Keratinocyte (primary cell): ENCODE data around the gene FNIP2. TPM values are rescaled to one million over a fixed set of nuclear protein-coding genes. Genes with fewer than 3 reads are reported as not detected.

Experiments used
- DNase-seq: peaks from one replicate; pipeline ENCODE4 v3.0.0-alpha.2; 2011; ENCODE audit warnings: low read depth, missing footprints, low spot score
- FAIRE-seq: peaks from 2 replicates; lab custom pipeline; 2011; peaks lifted over from hg19 to GRCh38; lab: Jason Lieb, UNC
- H2AFZ ChIP-seq: 2 replicates; pipeline ENCODE4 v1.6.0; 2012; ENCODE audit warnings: low read length, control low read depth, inconsistent platforms; ENCODE audit not compliant: control insufficient read depth
- H3K27ac ChIP-seq: 2 replicates; pipeline ENCODE4 v1.5.1; 2011; ENCODE audit warnings: low read length; ENCODE audit not compliant: control insufficient read depth, insufficient read depth
- H3K27me3 ChIP-seq: 3 replicates; pipeline ENCODE4 v1.6.0; 2011; ENCODE audit warnings: low read length; ENCODE audit not compliant: control insufficient read depth, insufficient read depth; ENCODE audit errors: extremely low read depth
- H3K36me3 ChIP-seq, 2 experiments: 2 replicates in 1 of 2; 3 replicates in 1 of 2; pipeline ENCODE4 v1.5.1; 2011; ENCODE audit warnings: low read length in 2 of 2, mild to moderate bottlenecking in 1 of 2; ENCODE audit not compliant: control insufficient read depth in 2 of 2, insufficient read depth in 2 of 2; ENCODE audit errors: extremely low read depth in 1 of 2
- H3K4me1 ChIP-seq: 3 replicates; pipeline ENCODE4 v1.5.1; 2011; ENCODE audit warnings: low read length; ENCODE audit not compliant: control insufficient read depth, insufficient read depth; ENCODE audit errors: extremely low read depth
- H3K4me2 ChIP-seq: 3 replicates; pipeline ENCODE4 v1.6.0; 2011; ENCODE audit warnings: low read depth, low read length; ENCODE audit not compliant: control insufficient read depth, insufficient read depth; ENCODE audit errors: extremely low read depth
- H3K4me3 ChIP-seq, 3 experiments: fragments of 200-600 bp in 1 of 3; sonication (generic) in 1 of 3; 2 replicates in 2 of 3; 3 replicates in 1 of 3; pipeline ENCODE4 v1.5.1; 2011 to 2016; ENCODE audit warnings: low read length in 3 of 3, mild to moderate bottlenecking in 3 of 3, control low read depth in 2 of 3, inconsistent platforms in 1 of 3, low read depth in 1 of 3, mixed read lengths in 1 of 3, mixed run types in 1 of 3, moderate library complexity in 1 of 3; ENCODE audit not compliant: control insufficient read depth in 2 of 3, insufficient read depth in 2 of 3; ENCODE audit errors: extremely low read depth in 1 of 3
- H3K79me2 ChIP-seq: 2 replicates; pipeline ENCODE4 v1.6.0; 2012; ENCODE audit warnings: low read length; ENCODE audit not compliant: control insufficient read depth, insufficient read depth
- H3K9ac ChIP-seq: 3 replicates; pipeline ENCODE4 v1.6.0; 2011; ENCODE audit warnings: low read length; ENCODE audit not compliant: control insufficient read depth, insufficient read depth; ENCODE audit errors: extremely low read depth
- H3K9me1 ChIP-seq: 3 replicates; pipeline ENCODE4 v1.6.0; 2011; ENCODE audit warnings: low read length; ENCODE audit not compliant: control insufficient read depth, insufficient read depth; ENCODE audit errors: extremely low read depth
- H3K9me3 ChIP-seq: 2 replicates; pipeline ENCODE4 v1.5.1; 2012; ENCODE audit warnings: low read depth, low read length; ENCODE audit not compliant: control insufficient read depth
- H4K20me1 ChIP-seq: 3 replicates; pipeline ENCODE4 v1.6.0; 2011; ENCODE audit warnings: low read length; ENCODE audit not compliant: control insufficient read depth, insufficient read depth; ENCODE audit errors: extremely low read depth
- EZH2 ChIP-seq: IDR thresholded peaks from one replicate; pipeline ENCODE4 v1.6.1; 2012; ENCODE audit warnings: inconsistent platforms, mild to moderate bottlenecking, low read length, moderate library complexity
- dilution Hi-C: fragments of 300-500 bp; cut with MboI; formaldehyde crosslinking; loops from one replicate; pipeline ENCODE4 v1.7.0; 2020; ENCODE audit warnings: low sequenced_read_pairs; ENCODE audit not compliant: extremely low pct_ligation_motif_present
- polyA plus RNA-seq, 5 experiments: library from polyadenylated mRNA; depleted of rRNA in 3 of 5; stranded (reverse) in 3 of 5; stranded (forward) in 1 of 5; unstranded in 1 of 5; fragments of >200 nt; gene quantifications; 1 replicate in 1 of 5; 2 replicates in 3 of 5; 3 replicates in 1 of 5; pipeline versions ENCODE4 v1.2.1 to v1.2.3, GENCODE V29; 2011 to 2012; ENCODE audit warnings: missing spikeins in 2 of 5, low read depth in 1 of 5, low replicate concordance in 1 of 5
- TF ChIP-seq, protein P1 (sequence below), 3 experiments: IDR thresholded peaks in 1 of 3; conservative IDR thresholded peaks in 1 of 3; optimal IDR thresholded peaks in 1 of 3; 2 replicates in 2 of 3; 3 replicates in 1 of 3; pipeline versions ENCODE3 to v1.5.1; 2011; ENCODE audit warnings: low read length in 3 of 3, mild to moderate bottlenecking in 3 of 3, moderate library complexity in 2 of 3, control low read depth in 1 of 3, inconsistent platforms in 1 of 3; ENCODE audit not compliant: insufficient read depth in 2 of 3; ENCODE audit errors: extremely low read depth in 1 of 3

Gene FNIP2
- polyA plus RNA-seq, 1 donor (not counting 4 experiments of a cell fraction or from before 2014, with no cell fraction given), result 6.2 TPM

DNA sequence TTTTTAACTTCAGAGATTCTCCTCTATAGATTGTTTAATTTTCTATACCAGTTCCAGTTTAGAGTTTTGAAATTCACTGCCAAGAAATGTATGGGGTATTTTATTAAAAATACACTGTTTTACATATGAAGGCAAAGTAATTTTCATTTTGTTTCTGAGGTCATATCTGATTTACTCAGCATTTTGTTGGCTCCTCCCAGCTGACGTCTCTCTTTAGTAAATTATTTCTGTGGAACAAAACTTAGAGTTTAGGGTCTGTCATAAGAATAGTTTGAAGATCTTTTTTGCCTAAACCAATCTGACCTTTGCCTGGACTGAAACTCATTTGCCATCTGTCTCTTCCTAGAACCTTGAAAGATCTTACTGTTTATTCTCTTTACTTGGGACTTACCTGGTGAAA is 16.9 kb downstream of the FNIP2 start:
- Histone ChIP-seq H2AFZ (no peak overlapping the region), H3K4me2 (no peak overlapping the region), H4K20me1 (no peaks in the 10 kb centered on the region), H3K4me3 (no peak overlapping the region), H3K9ac (no peak overlapping the region), H3K79me2 (peaks cover 8% of the 10 kb centered on the region), H3K27me3 (no peaks in the 10 kb centered on the region), H3K9me1 (no peaks in the 10 kb centered on the region), H3K4me1 (peaks cover 20% of the 10 kb centered on the region), H3K36me3 (no peaks in the 10 kb centered on the region), H3K9me3 (no peaks in the 10 kb centered on the region), H3K27ac (no peak overlapping the region)
- dilution Hi-C loops, result no loop called here
- no peak for TF ChIP-seq EZH2
- TF ChIP-seq, protein P1, sequence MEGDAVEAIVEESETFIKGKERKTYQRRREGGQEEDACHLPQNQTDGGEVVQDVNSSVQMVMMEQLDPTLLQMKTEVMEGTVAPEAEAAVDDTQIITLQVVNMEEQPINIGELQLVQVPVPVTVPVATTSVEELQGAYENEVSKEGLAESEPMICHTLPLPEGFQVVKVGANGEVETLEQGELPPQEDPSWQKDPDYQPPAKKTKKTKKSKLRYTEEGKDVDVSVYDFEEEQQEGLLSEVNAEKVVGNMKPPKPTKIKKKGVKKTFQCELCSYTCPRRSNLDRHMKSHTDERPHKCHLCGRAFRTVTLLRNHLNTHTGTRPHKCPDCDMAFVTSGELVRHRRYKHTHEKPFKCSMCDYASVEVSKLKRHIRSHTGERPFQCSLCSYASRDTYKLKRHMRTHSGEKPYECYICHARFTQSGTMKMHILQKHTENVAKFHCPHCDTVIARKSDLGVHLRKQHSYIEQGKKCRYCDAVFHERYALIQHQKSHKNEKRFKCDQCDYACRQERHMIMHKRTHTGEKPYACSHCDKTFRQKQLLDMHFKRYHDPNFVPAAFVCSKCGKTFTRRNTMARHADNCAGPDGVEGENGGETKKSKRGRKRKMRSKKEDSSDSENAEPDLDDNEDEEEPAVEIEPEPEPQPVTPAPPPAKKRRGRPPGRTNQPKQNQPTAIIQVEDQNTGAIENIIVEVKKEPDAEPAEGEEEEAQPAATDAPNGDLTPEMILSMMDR (optimal IDR thresholded peaks at IDR 0.05 in 1 of 3, IDR thresholded peaks at IDR 0.05 in 1 of 3, conservative IDR thresholded peaks at IDR 0.05 in 1 of 3; ENCODE audit: extremely low read depth in 1 of 3, insufficient read depth in 2 of 3, low read length in 3 of 3), result no peak
- no peak for FAIRE-seq
- no peak for DNase-seq

DNA sequence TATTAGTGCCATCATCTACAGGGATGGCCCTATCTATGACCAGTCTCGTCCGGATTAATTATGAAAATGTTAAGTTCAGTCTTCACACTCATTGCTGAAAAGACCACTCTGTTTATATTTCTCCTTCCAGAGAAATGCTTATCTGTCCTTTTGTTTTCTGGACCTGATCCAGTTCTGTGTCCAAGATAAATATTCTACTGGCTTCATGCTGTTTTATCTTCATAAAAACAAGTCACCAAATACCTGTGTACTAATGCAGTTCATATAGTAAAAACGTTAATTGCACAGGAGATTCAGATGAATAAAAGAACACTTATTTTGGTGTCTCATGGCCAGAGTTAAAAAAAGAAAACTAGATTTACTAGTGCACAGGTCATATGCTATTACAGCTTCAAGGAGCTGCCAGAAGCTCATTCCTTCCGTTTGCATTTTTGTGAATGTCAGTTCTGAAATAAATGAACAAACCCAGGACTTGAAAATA is 17.3 kb downstream of the FNIP2 start:
- H3K27me3 ChIP-seq, result no peaks in the 10 kb centered on the region
- no peak overlapping the region for H3K9ac ChIP-seq
- no peak overlapping the region for H3K27ac ChIP-seq
- dilution Hi-C loops, result no loop called here
- no peaks in the 10 kb centered on the region for H4K20me1 ChIP-seq
- H3K4me3 ChIP-seq, result no peak overlapping the region
- H3K9me3 ChIP-seq, result no peaks in the 10 kb centered on the region
- no peak for TF ChIP-seq EZH2
- TF ChIP-seq, protein P1 (optimal IDR thresholded peaks at IDR 0.05 in 1 of 3, IDR thresholded peaks at IDR 0.05 in 1 of 3, conservative IDR thresholded peaks at IDR 0.05 in 1 of 3; ENCODE audit: extremely low read depth in 1 of 3, insufficient read depth in 2 of 3, low read length in 3 of 3), result no peak
- no peak overlapping the region for H2AFZ ChIP-seq
- H3K9me1 ChIP-seq, result no peaks in the 10 kb centered on the region
- H3K4me1 ChIP-seq, result peaks cover 20% of the 10 kb centered on the region
- no peak overlapping the region for H3K4me2 ChIP-seq
- H3K36me3 ChIP-seq, result no peaks in the 10 kb centered on the region
- DNase-seq, result no peak
- peaks cover 8% of the 10 kb centered on the region for H3K79me2 ChIP-seq
- no peak for FAIRE-seq
